NCI-H2029 (cell line): ENCODE data around the gene MRPS31.
"Not testable (repeated sequence)": the region's sequence is repeated elsewhere in the genome, so short reads cannot be mapped to it uniquely, and the experiment has no call there.

ENCODE experiments used
- DNase-seq: peaks from one replicate; lab custom pipeline; 2025; lab: John Stamatoyannopoulos, UW

Gene MRPS31

DNA sequence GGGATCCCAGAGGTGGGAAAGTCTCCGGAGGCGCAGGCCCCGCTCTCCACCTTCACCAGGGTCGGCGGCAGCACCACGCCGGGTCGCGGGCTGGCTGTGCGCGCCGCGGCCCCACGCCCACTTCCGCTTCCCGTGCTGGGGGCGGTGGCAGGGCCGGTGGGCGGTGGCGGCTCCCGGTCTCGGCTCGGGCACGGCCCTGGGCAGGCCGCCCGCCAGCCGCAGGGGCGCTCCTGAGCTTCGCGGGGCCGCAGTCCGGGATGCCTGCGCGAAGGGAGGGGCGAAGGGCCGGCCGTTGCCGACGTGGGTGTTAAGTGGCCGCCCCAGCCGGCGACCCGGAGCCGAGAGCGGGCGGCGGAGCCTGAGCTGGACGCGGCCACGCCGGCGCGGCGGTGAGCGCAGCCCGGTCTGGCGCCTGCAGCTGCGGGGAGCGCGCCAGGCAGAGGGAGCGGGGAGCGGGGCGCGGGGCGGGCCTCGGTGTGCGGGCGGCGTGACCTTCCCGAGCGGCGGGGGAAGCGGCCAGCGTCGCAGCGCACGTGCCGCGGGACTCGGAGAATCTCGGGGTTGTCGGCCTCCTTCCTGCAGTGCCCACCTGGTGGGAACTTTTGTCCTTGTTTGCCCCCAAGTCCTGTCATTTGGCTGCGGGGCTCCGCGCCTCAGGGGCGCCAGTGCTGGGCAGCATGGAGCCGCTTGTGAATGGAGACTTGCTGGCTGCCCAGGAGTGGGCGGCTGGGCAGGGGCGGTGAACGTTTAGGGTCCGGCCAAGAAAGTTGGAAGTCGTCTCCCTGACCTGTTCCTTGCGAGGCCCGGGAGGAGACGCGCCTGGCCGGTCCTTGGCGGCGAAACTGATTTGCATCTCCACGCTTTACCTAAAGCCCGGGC, 18.5 kb upstream of the MRPS31 start, which contains the start of gene SLC25A15:
Gene SLC25A15 (plus strand): TSS at position 337 of the 879 bp plus-strand sequence. CDS start 3,616 bp downstream, outside the sequence.
- DNase-seq = peak; percentile 24

DNA sequence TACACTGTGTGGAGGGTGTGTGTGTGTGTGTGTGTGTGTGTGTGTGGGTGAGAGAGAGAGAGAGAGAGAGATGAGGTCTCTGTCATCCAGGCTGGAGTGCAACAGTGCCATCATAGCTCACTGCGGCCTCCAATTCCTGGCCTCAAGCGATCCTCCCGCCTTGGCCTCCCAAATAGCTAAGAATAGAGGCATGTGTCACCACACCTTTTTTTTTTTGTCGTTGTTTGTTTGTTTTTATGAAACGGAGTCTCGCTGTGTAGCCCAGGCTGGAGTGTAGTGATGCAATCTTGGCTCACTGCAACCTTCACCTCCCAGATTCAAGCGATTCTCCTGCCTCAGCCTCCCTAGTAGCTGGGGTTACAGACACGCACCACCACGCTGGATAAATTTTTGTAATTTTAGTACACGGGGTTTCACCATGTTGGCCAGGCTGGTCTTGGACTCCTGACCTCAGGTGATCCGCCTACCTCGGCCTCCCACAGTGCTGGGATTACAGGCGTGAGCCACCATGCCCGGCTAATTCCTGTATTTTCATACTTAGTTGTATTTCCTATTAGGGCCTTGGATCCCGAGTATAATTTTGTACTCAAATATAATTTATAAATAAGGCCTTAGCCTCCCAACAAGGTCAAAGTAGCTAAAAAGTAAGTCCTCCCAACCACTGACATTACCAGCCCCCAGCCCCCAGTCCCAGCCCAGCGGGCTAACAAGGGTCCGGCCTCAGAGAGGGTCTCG, 17.7 kb upstream of the MRPS31 start:
- DNase-seq = not testable (repeated sequence)

DNA sequence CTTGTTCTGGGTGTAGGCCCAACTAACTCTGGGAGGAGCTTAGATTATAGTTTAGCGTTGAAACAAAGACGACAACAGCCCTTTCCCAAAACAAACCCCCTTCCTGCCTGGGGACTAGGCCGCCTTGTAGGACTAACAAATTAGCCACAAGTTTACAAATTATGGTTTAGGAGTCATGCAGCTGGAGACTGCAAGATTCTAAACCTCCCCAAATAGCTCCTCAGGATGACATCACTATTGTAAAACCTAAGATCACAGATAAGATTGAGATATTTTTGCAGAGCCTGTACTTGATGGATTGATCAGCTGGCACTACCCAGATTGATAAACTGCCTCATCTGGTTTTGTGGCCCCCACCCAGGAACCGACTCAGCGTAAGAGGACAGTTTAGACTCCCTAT, 16.1 kb upstream of the MRPS31 start:
- DNase-seq = no peak

DNA sequence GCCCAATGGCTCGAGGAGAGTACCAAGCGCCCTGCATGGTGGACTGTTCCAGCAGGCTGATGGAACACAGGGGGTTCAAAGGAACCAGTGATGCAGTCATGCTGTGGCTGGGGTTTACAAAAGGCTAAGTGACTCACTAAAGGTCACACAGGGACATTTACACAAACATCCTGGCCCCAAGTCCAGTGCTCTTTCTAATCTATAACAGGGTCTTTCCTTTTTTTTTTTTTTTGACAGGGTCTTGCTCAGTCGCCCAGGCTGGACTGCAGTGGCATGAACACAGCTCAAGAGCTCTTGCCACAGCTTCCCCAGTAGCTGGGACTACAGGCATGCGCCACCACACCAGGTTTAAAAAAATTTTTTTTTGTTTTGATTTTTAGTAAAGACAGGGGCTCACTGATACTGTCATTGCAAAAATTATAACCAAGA, 15.6 kb upstream of the MRPS31 start:
- DNase-seq = no peak

DNA sequence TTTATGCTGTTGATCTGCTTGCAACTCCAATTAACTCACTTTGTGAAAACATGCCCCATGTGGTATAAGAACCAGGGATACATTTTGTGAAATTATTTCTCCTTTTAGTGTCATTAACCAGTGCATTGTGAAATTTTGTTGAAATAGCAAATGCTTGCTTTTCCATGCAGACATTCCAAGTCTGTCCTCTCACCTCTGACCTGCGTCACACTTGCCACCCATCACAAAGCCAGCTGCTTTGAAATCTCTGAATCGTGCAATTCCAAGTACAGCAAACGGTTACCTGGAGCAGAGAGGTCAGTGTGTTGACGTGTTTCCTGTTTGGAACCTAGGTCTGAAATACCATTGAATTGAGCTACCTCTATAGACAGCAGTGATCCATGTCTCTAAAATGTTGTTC, 13.6 kb upstream of the MRPS31 start:
- DNase-seq = no peak

DNA sequence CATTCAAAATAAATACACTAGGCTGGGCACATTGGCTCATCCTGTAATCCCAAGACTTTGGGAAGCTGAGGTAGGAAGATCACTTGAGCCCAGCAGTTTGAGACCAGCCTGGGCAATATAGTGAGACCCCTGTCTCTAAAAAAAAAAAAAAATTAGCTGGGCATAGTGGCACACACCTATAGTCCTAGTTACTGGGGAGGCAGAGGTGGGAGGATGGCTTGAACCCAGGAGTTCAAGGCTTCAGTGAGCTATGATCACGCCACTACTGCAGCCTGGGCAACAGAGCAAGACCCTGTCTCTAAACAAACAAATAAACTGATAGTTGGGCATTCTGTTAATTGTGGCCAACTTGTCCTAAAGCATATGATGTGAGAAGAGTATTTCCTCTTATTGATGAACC, 12.0 kb upstream of the MRPS31 start:
- DNase-seq = not testable (repeated sequence)

DNA sequence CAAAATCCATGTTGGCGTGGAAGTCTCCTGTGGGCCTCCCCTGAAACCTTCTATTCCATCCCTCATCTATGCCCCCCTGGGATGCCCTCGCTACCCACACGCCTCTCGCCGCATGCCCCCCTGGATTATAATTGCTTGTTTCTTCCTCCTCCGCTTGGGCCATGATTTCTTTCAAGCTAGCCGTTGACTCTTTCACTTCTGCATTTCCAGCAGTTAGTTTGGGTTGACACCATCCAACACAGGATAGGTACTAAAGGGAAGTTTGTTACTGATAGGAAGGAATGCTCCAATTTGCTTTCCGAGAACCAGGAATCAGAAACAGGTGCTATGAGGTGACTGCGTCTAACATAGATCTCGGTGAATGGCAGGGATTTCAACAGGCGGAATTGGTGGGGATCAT, 10.7 kb upstream of the MRPS31 start:
- DNase-seq = no peak

DNA sequence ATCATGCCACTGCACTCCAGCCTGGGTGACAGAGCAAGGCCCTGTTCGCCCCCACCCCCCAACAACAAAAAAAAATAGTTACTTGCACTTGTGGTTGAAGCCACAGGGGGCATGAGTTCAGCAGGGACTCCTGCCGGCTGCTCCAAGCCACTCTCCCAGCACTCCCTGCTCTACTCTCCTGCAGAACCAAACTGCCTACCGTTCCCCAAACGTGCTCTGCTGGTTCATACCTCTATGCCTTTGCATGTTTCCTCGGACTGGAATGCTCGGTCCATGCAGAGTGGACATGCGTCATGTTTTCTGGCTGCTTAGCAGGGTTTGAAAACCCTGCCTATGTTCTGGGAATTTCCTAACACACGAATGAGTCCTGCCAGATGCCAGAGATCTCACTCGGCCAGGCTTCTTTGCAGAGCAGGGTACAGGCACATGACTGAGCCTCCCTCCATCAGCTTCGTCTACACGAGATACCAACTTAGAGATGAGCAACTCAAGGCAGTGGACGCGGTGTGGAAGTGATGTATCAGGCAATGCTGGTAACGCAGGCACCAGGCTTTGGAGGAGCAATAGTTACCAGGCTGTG, 9.9 kb upstream of the MRPS31 start:
- DNase-seq = no peak

DNA sequence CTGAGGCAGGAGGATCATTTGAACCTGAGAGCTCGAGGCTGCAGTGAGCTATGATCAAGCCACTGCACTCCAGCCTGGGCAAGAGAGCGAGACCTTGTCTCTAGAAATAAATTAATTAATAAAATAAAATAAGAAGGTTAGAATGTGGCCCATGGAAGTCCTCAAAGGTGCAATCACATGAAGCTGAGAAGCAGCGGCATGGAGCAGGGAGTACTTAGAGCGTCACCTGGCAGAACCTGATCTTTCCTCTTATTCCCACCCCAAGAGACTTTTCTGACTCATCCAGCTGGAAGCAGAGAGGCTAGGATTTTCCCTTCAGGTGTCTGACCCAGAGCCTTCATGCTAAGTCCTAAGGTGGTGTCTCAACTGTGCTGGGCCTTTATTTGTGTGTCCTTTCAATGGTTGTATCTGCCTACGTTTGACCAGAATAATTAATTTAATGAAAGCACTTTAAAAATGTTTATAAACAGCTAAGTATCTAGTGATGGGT, 8.9 kb upstream of the MRPS31 start:
- DNase-seq = no peak

DNA sequence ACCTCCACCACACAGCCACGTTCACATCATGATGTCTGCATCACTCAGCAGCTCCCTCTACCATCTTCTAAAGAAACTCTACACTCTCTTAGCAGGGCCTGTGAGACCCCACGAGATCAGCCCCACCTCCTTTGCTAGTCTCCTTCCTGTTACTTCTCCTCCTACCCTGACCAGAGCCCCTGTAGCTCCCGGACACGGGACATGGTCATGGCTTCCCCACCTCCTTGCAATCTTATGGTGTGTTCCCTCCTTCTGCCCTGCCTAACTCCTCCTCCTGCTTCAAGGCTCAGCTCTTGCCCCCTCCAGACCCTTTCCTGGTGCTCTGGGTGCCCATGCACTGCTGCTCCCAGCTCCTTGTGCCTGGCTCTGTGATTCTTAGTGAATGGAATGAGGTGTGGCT, 8.1 kb upstream of the MRPS31 start:
- no peak for DNase-seq

DNA sequence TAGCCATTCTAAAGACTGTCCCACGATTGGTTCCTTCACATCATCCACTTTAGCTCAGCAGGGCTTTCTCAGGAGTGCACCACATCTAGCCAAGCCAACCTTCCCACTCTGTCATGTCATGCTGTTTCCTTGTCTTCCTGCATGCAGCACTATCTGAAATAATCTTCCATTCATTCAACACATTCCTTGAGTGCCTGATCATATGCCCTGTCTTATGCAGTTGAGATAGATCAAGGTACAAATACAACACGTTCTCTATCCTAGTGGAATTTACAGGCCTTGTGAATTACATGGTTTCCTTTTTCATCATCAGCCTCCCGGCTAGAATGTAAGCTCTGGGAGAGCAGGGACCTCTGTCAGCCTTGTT, 6.8 kb upstream of the MRPS31 start:
- no peak for DNase-seq

DNA sequence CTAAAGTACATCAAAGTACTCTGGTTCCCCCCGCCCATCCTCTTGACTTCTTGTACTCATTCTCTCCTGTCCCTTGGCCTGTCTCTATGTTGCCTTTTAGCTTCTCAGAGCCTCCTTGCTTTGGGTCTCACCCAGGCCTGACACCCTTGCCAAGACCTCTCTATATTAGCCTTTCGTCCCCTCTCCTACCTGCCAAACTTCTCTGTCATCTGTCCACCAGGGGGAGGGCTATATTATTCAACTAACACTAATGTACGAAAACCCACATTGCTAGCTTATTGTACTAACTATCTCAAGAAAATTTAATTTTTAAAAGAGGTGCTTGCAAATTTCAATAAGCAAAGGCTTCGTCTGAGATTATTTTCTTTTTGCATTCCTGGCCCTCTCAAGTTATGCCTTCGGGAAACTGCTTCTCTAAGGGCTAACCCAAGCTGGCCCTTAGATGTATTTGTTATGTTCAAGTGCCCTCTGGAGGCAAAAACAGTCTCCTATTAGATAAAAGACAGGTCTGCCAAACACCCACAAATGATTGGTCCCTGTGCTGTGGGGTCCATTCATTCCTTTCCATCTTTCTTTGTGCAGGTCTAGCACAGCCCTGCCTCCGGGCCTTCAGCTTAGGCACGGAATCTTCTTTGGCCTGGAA, 6.3 kb upstream of the MRPS31 start:
- no peak for DNase-seq

DNA sequence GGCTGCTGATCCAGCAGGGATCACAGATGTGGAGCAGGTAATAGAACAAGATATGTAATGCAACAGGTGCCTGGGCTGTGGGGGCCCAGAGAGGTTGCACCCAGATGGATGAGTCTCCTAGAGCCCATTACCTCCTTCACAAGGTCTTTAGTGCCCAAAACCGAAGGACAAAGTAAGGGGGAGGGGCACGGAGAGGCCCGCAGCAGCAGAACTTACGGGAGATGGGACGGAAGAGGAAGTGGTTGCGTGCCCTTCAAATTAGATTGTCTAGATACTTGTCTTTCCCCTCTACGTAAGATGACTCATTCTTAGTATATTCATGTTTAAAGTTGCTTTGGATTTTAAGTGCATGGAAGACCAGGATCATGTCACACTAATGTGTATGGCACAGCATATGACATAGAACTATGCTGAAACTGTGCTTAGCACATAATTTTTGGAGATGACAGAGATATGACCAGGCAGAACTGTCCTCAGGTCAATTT, 5.7 kb upstream of the MRPS31 start:
- DNase-seq = no peak

DNA sequence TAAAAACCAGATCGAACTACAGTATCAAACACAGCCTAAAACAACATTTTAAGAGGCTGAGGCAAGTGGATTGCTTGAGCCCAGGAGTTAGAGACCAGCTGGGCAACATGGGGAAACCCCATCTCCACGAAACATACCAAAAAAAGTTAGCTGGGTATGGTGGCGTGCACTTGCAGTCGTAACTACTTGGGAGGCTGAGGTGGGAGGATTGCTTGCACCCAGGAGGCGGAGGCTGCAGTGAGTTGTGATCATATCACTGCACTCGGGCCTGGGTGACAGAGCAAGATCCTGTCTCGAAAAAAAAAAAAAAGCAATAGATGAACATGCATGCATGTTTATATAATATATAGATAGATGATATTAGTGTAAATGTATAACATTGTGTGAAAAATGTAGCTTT, 5.2 kb upstream of the MRPS31 start:
- DNase-seq = no peak

DNA sequence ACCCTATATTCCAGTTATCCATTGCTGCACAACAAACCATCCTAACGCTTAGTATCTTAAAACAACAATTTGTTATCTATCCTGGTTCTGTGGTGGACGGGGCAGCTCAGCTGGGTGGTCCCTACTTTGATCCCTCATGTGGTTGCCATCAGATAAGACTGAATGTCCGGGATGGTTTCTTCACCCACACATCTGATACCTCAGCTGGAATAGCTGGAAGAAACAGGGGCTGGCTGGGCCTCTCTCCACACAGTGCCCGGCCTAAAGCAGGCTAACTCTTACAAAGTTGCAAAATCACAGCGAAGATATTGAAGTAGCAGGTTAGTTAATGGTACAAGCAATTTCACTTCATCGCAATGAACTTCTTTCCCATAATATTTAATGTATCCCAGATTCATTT, 3.7 kb upstream of the MRPS31 start:
- DNase-seq = no peak

DNA sequence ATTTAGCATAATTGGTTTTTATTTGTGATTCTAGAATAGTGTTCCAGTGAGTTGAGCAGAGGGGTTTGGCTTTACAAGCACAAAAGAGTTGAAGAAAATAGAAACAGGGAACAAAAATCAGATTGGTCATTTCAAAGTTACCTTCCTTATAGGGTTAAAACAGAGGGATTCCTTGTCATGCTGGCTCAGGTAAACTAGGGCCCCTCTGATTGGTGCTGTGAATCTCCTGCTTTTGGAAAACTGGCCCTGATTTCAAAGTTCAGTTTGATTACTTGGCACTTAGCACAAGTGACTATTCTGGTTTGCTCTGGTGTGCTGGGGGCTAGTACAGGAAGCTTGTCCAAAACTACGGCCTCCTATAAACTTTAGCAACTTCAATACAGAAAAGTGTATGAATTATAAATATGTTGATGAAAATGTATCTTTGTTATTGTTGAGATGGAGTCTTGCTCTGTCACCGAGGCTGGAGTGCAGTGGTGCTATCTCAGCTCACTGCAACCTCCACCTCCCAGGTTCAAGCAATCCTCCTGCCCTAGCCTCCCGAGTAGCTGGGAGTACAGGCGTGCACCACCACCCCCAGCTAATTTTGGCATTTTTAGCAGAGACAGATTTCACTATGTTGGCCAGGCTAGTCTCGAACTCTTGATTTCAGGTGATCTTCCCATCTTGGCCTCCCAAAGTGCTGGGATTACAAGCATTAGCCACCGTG, 1.9 kb upstream of the MRPS31 start:
- DNase-seq = no peak

DNA sequence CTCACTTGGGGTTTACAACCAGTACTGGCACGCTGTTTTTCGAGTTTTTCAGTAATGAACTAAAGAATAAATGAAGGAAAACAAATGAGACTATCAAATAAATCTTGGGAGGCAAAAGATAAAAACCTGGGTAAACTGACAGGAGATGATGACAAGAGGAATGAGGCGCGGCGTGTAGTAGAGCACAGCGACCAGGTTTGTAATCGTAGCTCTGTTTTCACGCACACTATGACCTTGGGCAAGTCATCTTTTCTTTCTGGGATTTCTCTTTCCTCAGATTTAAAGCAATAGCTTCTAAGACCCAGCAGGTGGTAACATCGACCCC, 419 bp downstream of the MRPS31 start:
- no peak for DNase-seq

DNA sequence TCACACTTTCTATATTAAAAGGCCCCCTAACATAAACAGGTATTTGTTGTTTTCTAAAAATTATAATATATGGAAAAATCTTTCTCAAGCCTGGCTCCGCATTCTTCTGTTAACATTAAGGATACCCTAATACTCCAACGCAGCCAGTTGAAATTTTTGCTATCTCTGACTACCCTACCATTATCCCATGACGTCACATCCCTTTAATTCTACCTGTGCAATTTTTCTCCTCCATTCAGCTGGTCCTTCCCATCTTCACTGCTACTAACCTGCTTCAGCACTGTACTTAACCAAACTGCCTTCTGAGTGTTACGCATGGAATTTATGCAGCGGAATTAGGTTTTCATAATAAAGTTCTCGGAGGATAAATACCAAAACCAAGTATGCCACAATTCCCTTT, 1.0 kb downstream of the MRPS31 start:
- DNase-seq = no peak

DNA sequence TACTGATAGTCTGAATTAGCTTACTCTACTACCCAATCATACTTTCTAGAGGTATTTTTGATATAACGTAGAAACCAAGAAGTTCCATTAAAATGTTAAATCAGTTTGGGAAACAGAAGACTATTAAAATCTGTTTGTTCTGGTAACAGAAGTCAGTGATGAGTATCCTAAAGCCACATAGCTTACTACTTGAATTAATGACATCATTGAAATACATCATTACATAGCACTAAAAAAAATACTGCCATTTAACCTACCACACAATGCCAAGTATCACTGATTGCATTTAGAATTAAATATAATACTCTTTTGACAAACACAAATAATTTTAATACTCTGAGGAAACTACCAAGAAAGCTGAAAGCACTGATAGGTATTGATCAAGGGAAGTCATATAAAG, 5.4 kb downstream of the MRPS31 start:
- no peak for DNase-seq

DNA sequence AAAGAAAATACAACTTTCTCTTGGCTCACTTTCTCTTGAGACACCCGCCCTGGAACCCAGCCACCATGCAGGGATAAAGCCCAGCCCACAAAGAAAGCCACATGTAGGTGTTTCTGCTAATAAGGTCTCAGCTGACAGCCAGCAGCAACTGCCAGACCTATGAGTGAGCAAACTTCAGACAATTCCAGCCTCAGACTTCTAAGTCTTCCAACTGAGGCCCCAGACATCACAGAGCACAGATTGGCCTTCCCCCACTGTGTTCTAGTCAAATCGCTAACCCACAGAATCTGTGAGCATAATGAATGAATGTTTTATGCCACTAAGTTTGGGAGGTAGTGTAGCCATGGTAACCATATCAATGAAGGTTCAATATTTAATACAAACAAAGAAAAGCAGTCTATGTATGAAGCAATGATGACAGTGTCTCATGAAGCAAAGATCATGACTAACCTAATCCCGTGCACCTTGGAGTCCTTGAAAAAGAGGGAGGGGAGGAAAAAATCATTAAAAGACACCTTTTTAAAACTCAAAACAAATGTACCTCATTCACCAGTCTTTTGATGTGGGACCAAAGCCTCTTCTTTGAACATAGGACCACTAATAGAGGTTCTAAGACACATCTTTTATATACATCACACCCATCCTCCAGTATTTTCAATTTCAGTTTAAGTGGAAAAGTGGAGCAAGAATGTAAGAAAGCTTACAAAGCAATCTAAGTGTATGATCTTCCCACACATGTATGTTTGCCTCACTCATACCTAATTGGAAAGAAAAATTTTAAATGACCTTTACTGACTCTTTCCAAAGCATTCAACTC, 6.2 kb downstream of the MRPS31 start:
- no peak for DNase-seq

DNA sequence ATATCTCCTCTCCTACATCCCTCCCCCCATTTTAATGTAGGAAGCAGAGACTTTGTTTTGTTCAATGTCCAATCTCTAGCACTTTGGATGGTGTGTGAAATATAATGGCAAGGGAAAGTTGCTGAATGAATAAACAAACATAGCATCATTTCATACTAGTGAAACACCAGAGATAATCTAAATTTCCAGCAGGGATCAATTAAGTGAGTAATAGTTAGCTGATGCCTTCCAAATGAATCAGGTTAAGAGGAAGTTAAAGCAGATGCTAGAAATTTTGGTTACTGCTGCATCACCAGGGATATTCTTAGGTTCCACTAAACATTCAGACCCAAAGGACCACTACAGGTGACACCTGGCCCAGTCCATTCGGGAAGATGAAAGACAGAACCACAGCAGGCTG, 8.1 kb downstream of the MRPS31 start:
- DNase-seq = no peak
